ENCODE data around the gene EIF4G3.

DNA sequence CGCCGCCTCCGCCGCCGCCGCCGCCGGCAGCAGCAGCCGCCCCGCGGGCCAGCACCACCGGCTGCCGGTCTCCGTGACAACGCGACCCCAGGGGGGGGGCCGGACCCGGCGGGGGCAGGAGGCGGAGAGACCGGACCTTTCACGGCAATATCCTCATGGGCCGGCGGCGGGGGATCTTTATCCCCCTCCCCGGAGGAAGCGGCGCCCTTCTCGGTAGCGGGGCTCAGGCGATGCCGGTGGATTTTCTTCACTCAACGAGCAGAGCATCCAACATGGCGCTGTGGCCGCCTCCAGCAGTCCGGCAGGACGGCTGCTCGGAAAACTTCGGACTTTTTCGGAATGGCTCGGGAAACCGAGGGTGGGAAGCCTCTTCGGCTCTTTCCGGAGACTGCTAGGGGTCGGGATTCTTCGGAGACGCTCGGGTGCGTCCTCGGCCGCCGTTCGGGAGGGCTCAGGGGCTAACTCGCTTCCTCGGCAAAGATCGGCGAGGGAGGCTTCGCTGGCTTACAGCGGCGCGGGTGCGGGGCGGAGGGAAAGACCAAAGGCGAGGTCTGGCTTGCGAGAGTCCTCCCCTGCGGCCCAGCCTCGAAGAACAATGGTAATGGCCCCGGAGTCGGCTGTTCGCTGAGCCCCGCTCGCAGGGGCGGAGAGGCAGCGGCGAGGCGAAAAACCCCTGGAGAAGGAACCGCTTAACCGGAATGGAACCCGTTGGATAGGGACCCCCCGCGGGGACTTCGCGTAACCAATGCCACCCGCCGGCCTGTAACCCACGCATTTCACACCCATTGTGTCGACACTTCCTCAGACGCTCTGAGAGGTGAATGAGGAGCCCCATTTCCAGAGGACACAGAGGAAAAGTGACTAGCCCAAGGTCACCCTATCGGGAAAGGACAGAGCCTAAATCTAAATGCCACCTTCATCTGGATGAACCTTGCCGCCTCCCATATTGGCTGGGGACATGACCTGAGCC is at the start of gene EIF4G3:
- TF ChIP-seq, protein P1, sequence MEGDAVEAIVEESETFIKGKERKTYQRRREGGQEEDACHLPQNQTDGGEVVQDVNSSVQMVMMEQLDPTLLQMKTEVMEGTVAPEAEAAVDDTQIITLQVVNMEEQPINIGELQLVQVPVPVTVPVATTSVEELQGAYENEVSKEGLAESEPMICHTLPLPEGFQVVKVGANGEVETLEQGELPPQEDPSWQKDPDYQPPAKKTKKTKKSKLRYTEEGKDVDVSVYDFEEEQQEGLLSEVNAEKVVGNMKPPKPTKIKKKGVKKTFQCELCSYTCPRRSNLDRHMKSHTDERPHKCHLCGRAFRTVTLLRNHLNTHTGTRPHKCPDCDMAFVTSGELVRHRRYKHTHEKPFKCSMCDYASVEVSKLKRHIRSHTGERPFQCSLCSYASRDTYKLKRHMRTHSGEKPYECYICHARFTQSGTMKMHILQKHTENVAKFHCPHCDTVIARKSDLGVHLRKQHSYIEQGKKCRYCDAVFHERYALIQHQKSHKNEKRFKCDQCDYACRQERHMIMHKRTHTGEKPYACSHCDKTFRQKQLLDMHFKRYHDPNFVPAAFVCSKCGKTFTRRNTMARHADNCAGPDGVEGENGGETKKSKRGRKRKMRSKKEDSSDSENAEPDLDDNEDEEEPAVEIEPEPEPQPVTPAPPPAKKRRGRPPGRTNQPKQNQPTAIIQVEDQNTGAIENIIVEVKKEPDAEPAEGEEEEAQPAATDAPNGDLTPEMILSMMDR (IDR thresholded peaks at IDR 0.05; ENCODE audit: low read length): no peak
- no peak for TF ChIP-seq EZH2 (IDR thresholded peaks at IDR 0.05; ENCODE audit: borderline replicate concordance, low read length)

Measured in OCI-LY1 (cell line).